Measurements from ENCODE around the gene PEX5L.

DNA sequence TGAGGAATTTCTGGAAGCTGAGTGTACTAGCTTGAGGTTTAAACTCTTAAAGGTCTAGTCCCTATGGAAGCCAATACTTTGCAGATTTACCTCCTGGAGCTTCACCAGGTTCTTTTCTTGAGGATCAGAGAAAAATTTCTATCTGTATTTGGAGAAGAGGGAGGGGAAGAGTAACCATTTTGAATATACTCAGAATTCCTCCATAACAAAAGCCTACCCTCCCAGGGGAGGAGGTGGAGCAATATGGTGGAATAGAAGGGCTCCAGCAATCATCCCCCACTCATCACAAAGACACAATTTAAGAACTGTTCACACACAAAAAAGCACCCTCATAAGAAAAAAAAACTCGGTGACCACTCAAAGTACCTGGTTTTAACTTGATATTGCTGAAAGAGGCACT, 36.0 kb upstream of the PEX5L start:
- TF ChIP-seq GATA3 (IDR thresholded peaks at IDR 0.05; ENCODE audit: low read depth, low read length), result no peak
- TF ChIP-seq GATA2 (IDR thresholded peaks at IDR 0.05; ENCODE audit: low read depth, low read length), result no peak

Measured in SH-SY5Y (cell line).